Uterus (tissue), 2 donors: Measurements from ENCODE around the gene NHS.

ENCODE experiments used
- CTCF ChIP-seq, 4 experiments: fragments of 200-600 bp in 2 of 4; fragments of 450-650 bp in 2 of 4; sonication (generic) in 2 of 4; IDR thresholded peaks; one replicate each; pipeline ENCODE4 v1.5.1; 2016 to 2019; ENCODE audit warnings: antibody characterized with exemption in 4 of 4, mild to moderate bottlenecking in 2 of 4, moderate library complexity in 1 of 4
- POLR2A ChIP-seq, 2 donors: fragments of 450-650 bp; IDR thresholded peaks; one replicate each; pipeline ENCODE4 v1.6.1; 2016; ENCODE audit warnings: antibody characterized with exemption in 2 of 2, mild to moderate bottlenecking in 1 of 2, moderate library complexity in 1 of 2

- no peak for TF ChIP-seq CTCF (IDR thresholded peaks at IDR 0.05)
- TF ChIP-seq POLR2A (IDR thresholded peaks at IDR 0.05), result no peak
These were observed 169.8 kb downstream of the NHS start for GRCh38 chrX:17544821-17545220.
